Measurements from ENCODE around the gene APBB3. TPM values are rescaled to one million over a fixed set of nuclear protein-coding genes. Genes with fewer than 3 reads are reported as not detected.

Gene APBB3
- total and polyA plus RNA-seq, 9 of the 15 experiments (the other 6 are each of a cell fraction or from before 2014, with no cell fraction given) = 0.17 to 24.3 (median 9.5) TPM

DNA sequence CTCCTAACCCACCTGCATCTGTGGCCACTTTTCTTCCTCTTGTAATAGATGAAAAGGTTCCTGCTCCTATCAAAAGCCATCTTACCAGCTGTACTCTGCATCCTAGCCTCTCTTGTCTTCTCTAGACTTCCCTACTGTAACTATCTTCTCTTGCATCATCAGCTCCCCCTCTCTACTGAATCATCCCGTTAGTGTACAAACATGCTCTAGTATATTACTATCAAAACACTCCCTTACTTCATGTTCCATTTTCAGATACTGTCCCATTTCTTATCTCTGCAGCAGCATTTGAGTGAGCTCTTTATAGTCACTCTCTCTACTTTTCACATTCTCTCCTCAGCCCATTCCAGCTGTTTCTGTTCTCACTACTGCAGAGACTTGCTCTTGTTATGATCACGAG, 9.9 kb downstream of the APBB3 start (continued):
- no peak for TF ChIP-seq NELFE (IDR thresholded peaks at IDR 0.05; ENCODE audit: insufficient read depth, insufficient read length)
- no peak for TF ChIP-seq KAT8 (IDR thresholded peaks at IDR 0.05; ENCODE audit: low read depth)
- no peak for TF ChIP-seq PHF21A (IDR thresholded peaks at IDR 0.05; ENCODE audit: borderline replicate concordance, low read depth)
- 0 out of 2 replicates have a peak, but pooled peaks have one; percentile 59 for TF ChIP-seq EHMT2 (IDR thresholded peaks at IDR 0.05)
- TF ChIP-seq ZNF316 (IDR thresholded peaks at IDR 0.05) = peak; percentile 3; the same call in 1 of the 2 replicates
- TF ChIP-seq PCBP2 (IDR thresholded peaks at IDR 0.05; ENCODE audit: low read depth, low read length, poor library complexity, severe bottlenecking) = no peak
- TF ChIP-seq, protein P1, sequence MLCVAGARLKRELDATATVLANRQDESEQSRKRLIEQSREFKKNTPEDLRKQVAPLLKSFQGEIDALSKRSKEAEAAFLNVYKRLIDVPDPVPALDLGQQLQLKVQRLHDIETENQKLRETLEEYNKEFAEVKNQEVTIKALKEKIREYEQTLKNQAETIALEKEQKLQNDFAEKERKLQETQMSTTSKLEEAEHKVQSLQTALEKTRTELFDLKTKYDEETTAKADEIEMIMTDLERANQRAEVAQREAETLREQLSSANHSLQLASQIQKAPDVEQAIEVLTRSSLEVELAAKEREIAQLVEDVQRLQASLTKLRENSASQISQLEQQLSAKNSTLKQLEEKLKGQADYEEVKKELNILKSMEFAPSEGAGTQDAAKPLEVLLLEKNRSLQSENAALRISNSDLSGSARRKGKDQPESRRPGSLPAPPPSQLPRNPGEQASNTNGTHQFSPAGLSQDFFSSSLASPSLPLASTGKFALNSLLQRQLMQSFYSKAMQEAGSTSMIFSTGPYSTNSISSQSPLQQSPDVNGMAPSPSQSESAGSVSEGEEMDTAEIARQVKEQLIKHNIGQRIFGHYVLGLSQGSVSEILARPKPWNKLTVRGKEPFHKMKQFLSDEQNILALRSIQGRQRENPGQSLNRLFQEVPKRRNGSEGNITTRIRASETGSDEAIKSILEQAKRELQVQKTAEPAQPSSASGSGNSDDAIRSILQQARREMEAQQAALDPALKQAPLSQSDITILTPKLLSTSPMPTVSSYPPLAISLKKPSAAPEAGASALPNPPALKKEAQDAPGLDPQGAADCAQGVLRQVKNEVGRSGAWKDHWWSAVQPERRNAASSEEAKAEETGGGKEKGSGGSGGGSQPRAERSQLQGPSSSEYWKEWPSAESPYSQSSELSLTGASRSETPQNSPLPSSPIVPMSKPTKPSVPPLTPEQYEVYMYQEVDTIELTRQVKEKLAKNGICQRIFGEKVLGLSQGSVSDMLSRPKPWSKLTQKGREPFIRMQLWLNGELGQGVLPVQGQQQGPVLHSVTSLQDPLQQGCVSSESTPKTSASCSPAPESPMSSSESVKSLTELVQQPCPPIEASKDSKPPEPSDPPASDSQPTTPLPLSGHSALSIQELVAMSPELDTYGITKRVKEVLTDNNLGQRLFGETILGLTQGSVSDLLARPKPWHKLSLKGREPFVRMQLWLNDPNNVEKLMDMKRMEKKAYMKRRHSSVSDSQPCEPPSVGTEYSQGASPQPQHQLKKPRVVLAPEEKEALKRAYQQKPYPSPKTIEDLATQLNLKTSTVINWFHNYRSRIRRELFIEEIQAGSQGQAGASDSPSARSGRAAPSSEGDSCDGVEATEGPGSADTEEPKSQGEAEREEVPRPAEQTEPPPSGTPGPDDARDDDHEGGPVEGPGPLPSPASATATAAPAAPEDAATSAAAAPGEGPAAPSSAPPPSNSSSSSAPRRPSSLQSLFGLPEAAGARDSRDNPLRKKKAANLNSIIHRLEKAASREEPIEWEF (CRISPR knock-in tag; IDR thresholded peaks at IDR 0.05) = no peak
- TF ChIP-seq GATAD2A (IDR thresholded peaks at IDR 0.05) = no peak
- no peak; the same call in none of the 2 replicates for TF ChIP-seq SUPT5H (IDR thresholded peaks at IDR 0.05)
- no peak for TF ChIP-seq ZNF696 (CRISPR knock-in tag; conservative IDR thresholded peaks at IDR 0.05)
- no peak for TF ChIP-seq ZNF764 (CRISPR knock-in tag; IDR thresholded peaks at IDR 0.05; ENCODE audit: low read depth)
- no peak for TF ChIP-seq ZNF445 (CRISPR knock-in tag; IDR thresholded peaks at IDR 0.05; ENCODE audit: low read depth)
- no peak for TF ChIP-seq RFX5 (IDR thresholded peaks at IDR 0.05; ENCODE audit: low read depth, low read length)
- TF ChIP-seq MTA3 (IDR thresholded peaks at IDR 0.05; ENCODE audit: borderline replicate concordance) = 0 out of 2 replicates have a peak, but pooled peaks have one; percentile 36
- no peak for TF ChIP-seq TAF7 (tag; IDR thresholded peaks at IDR 0.05)
- TF ChIP-seq, protein P2, sequence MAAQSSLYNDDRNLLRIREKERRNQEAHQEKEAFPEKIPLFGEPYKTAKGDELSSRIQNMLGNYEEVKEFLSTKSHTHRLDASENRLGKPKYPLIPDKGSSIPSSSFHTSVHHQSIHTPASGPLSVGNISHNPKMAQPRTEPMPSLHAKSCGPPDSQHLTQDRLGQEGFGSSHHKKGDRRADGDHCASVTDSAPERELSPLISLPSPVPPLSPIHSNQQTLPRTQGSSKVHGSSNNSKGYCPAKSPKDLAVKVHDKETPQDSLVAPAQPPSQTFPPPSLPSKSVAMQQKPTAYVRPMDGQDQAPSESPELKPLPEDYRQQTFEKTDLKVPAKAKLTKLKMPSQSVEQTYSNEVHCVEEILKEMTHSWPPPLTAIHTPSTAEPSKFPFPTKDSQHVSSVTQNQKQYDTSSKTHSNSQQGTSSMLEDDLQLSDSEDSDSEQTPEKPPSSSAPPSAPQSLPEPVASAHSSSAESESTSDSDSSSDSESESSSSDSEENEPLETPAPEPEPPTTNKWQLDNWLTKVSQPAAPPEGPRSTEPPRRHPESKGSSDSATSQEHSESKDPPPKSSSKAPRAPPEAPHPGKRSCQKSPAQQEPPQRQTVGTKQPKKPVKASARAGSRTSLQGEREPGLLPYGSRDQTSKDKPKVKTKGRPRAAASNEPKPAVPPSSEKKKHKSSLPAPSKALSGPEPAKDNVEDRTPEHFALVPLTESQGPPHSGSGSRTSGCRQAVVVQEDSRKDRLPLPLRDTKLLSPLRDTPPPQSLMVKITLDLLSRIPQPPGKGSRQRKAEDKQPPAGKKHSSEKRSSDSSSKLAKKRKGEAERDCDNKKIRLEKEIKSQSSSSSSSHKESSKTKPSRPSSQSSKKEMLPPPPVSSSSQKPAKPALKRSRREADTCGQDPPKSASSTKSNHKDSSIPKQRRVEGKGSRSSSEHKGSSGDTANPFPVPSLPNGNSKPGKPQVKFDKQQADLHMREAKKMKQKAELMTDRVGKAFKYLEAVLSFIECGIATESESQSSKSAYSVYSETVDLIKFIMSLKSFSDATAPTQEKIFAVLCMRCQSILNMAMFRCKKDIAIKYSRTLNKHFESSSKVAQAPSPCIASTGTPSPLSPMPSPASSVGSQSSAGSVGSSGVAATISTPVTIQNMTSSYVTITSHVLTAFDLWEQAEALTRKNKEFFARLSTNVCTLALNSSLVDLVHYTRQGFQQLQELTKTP (IDR thresholded peaks at IDR 0.05; ENCODE audit: low read depth in 1 of 2, partially characterized antibody in 2 of 2) = no peak
- TF ChIP-seq U2AF2 (optimal IDR thresholded peaks at IDR 0.05; ENCODE audit: low read depth, low read length) = no peak
- 0 out of 2 replicates have a peak, but pooled peaks have one; percentile 25 for TF ChIP-seq TEAD4 (IDR thresholded peaks at IDR 0.05; ENCODE audit: low read length)
- TF ChIP-seq TEAD4 (CRISPR knock-in tag; IDR thresholded peaks at IDR 0.05; ENCODE audit: borderline replicate concordance) = no peak
- TF ChIP-seq ZNF766 (CRISPR knock-in tag; conservative IDR thresholded peaks at IDR 0.05) = no peak

Measured in K562 (cell line).